Osteoblast (primary cell): ENCODE data around the gene ZNF563. TPM values are rescaled to one million over a fixed set of nuclear protein-coding genes. Genes with fewer than 3 reads are reported as not detected.

Experiments used
- DNase-seq: peaks from one replicate; pipeline ENCODE4 v3.0.0; 2011; ENCODE audit warnings: low spot score, mixed read lengths; ENCODE audit not compliant: insufficient read length; ENCODE audit errors: missing footprints
- H2AFZ ChIP-seq: 2 replicates; pipeline ENCODE4 v1.6.0; 2011; ENCODE audit warnings: mild to moderate bottlenecking, low read length
- H3K27ac ChIP-seq: 2 replicates; pipeline ENCODE4 v1.5.1; 2011; ENCODE audit warnings: mild to moderate bottlenecking, low read depth, low read length, moderate library complexity
- H3K27me3 ChIP-seq: 2 replicates; pipeline ENCODE4 v1.6.0; 2012; ENCODE audit warnings: mild to moderate bottlenecking, control low read depth, inconsistent platforms, low read length, moderate library complexity; ENCODE audit not compliant: insufficient read depth
- H3K36me3 ChIP-seq: 2 replicates; pipeline ENCODE4 v1.5.1; 2011; ENCODE audit warnings: mild to moderate bottlenecking, low read length, control low read depth, moderate library complexity; ENCODE audit not compliant: insufficient read depth
- H3K4me1 ChIP-seq: 2 replicates; pipeline ENCODE4 v1.5.1; 2011; ENCODE audit warnings: mild to moderate bottlenecking, low read length, control low read depth, moderate library complexity; ENCODE audit not compliant: insufficient read depth
- H3K4me2 ChIP-seq: 2 replicates; pipeline ENCODE4 v1.6.0; 2011; ENCODE audit warnings: mild to moderate bottlenecking, low read length; ENCODE audit not compliant: insufficient read depth
- H3K4me3 ChIP-seq: fragments of 200-600 bp; sonication (generic); 3 replicates; pipeline ENCODE4 v1.5.1; 2012; ENCODE audit warnings: mild to moderate bottlenecking, low read length, inconsistent platforms; ENCODE audit not compliant: insufficient read depth
- H3K79me2 ChIP-seq: 2 replicates; pipeline ENCODE4 v1.6.0; 2012; ENCODE audit warnings: mild to moderate bottlenecking, low read length, control low read depth, inconsistent platforms; ENCODE audit not compliant: insufficient read depth
- H3K9me3 ChIP-seq: 2 replicates; pipeline ENCODE4 v1.5.1; 2011; ENCODE audit warnings: low read depth, low read length, control low read depth
- H4K20me1 ChIP-seq: 2 replicates; pipeline ENCODE4 v1.6.0; 2012; ENCODE audit warnings: mild to moderate bottlenecking, low read length, control low read depth; ENCODE audit not compliant: insufficient read depth
- CTCF ChIP-seq: IDR thresholded peaks from 2 replicates; pipeline ENCODE4 v1.5.1; 2011; ENCODE audit warnings: mild to moderate bottlenecking, low read depth, low read length, moderate library complexity; ENCODE audit errors: extremely low read depth
- small RNA-seq: library from RNA; depleted of rRNA; stranded (forward); fragments of <200 nt; gene quantifications from one replicate; pipeline ENCODE3, GENCODE V24; 2012
- total RNA-seq: library from RNA; depleted of rRNA; stranded (reverse); fragments of >200 nt; gene quantifications from 2 replicates; pipeline ENCODE4 v1.2.3, GENCODE V29; 2012

Gene ZNF563
- total RNA-seq, 1 donor: 4.3 TPM

GRCh38 chr19:12272386-12272785, 61.0 kb downstream of the ZNF563 start:
- Histone ChIP-seq H3K27ac (no peak overlapping the region), H3K79me2 (peaks cover 19% of the 10 kb centered on the region), H3K4me3 (peak overlapping the region; percentile 13), H2AFZ (no peak overlapping the region), H3K4me2 (no peak overlapping the region), H3K9me3 (peaks cover 64% of the 10 kb centered on the region), H4K20me1 (no peaks in the 10 kb centered on the region), H3K36me3 (peaks cover 48% of the 10 kb centered on the region), H3K27me3 (no peaks in the 10 kb centered on the region), H3K4me1 (no peaks in the 10 kb centered on the region)
- no peak for DNase-seq
- TF ChIP-seq CTCF: no peak

- H3K4me1 ChIP-seq: no peaks in the 10 kb centered on the region
- no peak overlapping the region for H2AFZ ChIP-seq
- no peak for DNase-seq
- no peaks in the 10 kb centered on the region for H3K27me3 ChIP-seq
- peaks cover 43% of the 10 kb centered on the region for H3K36me3 ChIP-seq
- H3K4me2 ChIP-seq: no peak overlapping the region
- H3K9me3 ChIP-seq: peaks cover 58% of the 10 kb centered on the region
- H3K79me2 ChIP-seq: peaks cover 3% of the 10 kb centered on the region
- no peak overlapping the region for H3K27ac ChIP-seq
- no peak for TF ChIP-seq CTCF
- H4K20me1 ChIP-seq: no peaks in the 10 kb centered on the region
- H3K4me3 ChIP-seq: no peak overlapping the region
Measured at GRCh38 chr19:12270854-12271253, 62.6 kb downstream of the ZNF563 start.

Small RNAs within 50 kb of the gene (small RNA-seq; reads per million reads assigned to genes)
- not detected for gene RPS29P23

Other genes starting within 250 kb of the ZNF563 start
- gene ZNF20, start 193.3 kb downstream of the ZNF563 start, total RNA-seq: 6.9 and 9.4 TPM in 2 replicates
- 13.0 and 13.6 TPM in 2 replicates for gene ZNF625, start 176.9 kb downstream of the ZNF563 start, total RNA-seq
- 8.3 and 8.7 TPM in 2 replicates for gene ZNF136, start 170.5 kb downstream of the ZNF563 start, total RNA-seq
- gene ZNF44, start 38.8 kb downstream of the ZNF563 start, total RNA-seq: 10.0 and 11.2 TPM in 2 replicates
- gene ZNF442, start 32.0 kb upstream of the ZNF563 start, total RNA-seq: 3.5 and 4.0 TPM in 2 replicates
- 3.2 and 3.3 TPM in 2 replicates for gene ZNF799, start 67.6 kb upstream of the ZNF563 start, total RNA-seq
- 2.5 and 2.7 TPM in 2 replicates for gene ZNF443, start 107.4 kb upstream of the ZNF563 start, total RNA-seq
- gene ZNF709, start 151.2 kb upstream of the ZNF563 start, total RNA-seq: 5.0 and 5.1 TPM in 2 replicates
- 7.4 and 9.0 TPM in 2 replicates for gene ZNF564, start 217.8 kb upstream of the ZNF563 start, total RNA-seq